Midbrain (tissue), 1 donor: Measurements from ENCODE around the gene HFE.

ENCODE experiments used
- DNase-seq: peaks from one replicate; lab custom pipeline; 2025; lab: John Stamatoyannopoulos, UW

The HFE gene

DNA sequence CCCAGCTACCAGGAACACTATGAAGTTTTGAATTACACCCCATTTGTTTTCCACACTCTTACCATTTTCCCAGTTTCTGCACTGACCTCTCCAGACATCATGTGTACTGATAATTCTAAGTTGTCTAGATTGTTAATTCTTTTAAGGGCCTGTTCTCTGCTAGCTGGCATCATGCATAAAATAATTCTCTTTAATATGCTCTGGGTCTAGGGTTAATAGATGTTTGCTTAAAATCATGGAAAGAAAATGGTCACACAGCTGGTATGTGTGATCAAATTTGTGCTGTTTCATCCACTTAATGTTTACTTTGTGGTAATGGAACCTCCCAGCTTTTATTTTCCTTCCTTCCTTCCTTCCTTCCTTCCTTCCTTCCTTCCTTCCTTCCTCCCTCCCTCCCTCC lies 49.1 kb downstream of the HFE start:
- DNase-seq = no peak

DNA sequence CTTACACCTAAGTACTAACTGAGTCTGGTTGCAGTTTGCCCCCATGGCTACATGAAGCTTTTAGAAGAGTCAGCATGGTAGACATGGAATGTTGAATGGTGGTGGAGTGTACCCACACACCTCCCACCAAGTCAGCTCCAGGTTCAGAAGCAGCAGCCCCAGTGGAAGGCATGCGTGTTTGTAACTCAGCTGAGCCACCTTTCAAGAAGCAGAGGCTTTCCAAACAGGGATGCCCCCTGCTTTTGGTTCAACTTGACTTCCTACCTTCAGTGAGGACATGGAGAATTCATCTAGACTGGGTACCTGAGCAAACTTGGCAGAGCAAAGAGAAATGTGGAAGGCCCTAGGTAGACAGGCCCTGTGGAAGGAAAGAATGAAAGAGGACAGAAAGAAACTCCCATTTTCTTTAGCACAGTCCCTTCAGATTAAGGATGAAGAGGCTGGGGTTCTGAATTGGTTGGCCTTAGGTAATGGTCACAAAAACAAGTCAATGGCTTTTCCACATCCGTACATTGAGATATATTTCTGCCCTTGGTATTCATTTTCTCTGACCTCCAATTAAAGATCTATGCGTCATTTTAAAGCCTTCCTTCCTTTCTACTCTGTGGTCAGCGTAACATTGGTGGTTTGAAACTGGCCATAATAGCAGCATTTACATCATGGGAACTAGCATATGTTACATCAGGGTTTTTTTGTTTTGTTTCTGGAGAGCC lies 53.2 kb downstream of the HFE start:
- DNase-seq = no peak

- DNase-seq = no peak
Observed at GRCh38 chr6:26140967-26141294, 53.7 kb downstream of the HFE start.

DNA sequence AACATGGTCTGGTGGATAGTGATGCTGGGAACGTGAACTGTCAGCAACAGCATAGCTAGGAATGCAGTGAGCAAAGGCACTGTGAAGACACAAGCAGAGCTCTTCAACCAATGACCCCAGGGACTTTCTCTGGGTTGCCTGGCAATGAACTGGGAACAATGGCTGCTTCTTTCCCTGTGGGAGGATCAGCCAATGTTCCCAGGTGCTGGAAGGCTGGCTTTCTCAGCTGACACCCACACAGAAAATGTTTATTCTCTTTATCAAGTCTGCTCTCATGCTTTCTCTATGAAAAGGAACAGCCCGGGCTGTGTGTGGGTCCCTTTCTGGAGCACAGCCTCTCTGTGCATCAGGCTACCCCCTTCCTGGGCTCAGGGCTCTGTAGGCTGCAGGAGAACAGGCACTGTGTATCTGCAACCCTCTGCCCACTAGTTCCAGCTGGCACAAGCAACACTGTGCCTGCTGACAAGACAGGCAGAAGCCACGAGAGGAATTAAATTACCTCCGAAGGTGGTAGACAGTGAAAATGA lies 54.2 kb downstream of the HFE start:
- peak; percentile 76 for DNase-seq

DNA sequence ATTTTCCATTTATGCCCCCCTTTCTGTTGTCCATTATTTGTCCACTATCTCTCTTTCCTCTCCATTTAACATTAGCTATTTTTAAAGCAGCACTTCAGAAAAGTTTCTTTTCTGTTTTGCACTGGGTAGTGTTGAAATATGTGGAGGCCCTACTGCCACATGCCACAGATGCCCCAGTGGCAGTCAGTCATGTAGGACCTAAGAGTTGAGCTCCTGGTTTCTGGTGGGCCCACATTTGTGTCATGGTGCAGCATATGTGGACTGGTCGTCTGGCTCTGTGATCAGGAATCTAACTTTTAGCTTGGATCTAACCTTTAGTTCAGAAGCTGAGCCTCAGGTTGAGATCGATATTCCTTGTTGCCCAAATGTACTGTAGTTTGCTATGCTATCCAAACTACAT lies 54.8 kb downstream of the HFE start:
- DNase-seq = no peak
